ENCODE measurements around the gene TAMALIN. TPM values are rescaled to one million over a fixed set of nuclear protein-coding genes. Genes with fewer than 3 reads are reported as not detected.
A peak's percentile ranks its signal among the peaks of the same experiment; 100 is the strongest.

TAMALIN gene
- total and polyA plus RNA-seq, 4 donors, result 7.1 to 129 (median 39.0) TPM

DNA sequence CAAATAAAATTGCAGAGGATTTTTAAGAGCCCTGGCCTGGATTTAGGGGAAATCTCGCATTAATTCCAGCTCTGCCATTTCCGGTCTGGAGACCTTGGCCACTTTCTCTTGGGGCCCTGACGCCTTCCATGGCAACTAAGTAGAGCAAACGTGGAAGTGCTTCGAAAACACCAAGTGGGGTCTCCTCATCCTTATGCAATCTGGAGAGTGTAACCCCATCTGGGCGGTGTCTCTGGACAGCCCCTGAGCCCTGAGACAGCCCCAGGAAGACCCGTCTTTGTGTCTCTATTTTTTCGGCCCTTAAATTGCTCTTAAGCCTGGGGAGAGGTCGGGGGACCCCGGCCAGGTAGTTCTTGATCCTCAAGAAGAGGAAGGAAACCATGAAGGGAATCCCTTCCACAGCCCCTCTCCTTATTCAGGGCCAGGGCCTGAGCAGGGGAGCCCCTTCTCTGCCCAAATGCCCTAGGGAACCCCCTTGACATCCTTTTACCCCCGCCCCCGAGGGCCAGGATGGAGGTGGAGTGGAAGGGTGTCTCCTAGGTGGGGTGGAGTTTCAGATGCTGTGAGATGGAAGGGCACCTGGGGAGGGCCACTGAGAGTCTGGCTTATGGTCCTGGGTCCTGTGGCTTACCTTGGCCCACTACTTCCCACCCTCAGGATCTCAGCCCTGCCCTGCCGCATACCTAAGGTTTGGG is 26.8 kb downstream of the TAMALIN start:
- Histone ChIP-seq H3K4me3 (ENCODE audit: low read length in 2 of 2) (peak overlapping the region in 1 of 2 donors; percentile 12), H3K27ac (ENCODE audit: low read depth in 1 of 2, low read length in 2 of 2) (peak overlapping the region; percentile 80 to 89), H3K9me3 (ENCODE audit: control insufficient read depth, low read length) (no peaks in the 10 kb centered on the region), H3K4me1 (ENCODE audit: control insufficient read depth in 1 of 2, insufficient read depth in 2 of 2, low read length in 2 of 2) (peaks cover 0 to 4% of the 10 kb centered on the region in 2 donors), H3K27me3 (ENCODE audit: control insufficient read depth in 1 of 2, insufficient read depth in 2 of 2, low read length in 1 of 2) (no peaks in the 10 kb centered on the region), H3K36me3 (ENCODE audit: control insufficient read depth in 1 of 2, insufficient read depth in 2 of 2, low read length in 1 of 2) (no peaks in the 10 kb centered on the region)
- ATAC-seq (ENCODE audit: low FRiP score), result peak; percentile 2
- peak in 1 of 2 donors; percentile 73 for DNase-seq
- intact Hi-C loops (cut with DNase I), result loop anchor here (2.0 kb wide), 2 partner anchors 17 to 37 kb away; partner anchors contain the start of gene NR4A1 (in 1 of the 2)
- WGBS, 2 donors, result 69 to 70% methylated on average over 13 of the region's 13 CpGs

- intact Hi-C loops (cut with DNase I), result no loop called here
- WGBS, 2 donors, result 65 to 67% methylated on average over 4 of the region's 4 CpGs
- peaks cover 0 to 4% of the 10 kb centered on the region in 2 donors for H3K4me1 ChIP-seq (ENCODE audit: control insufficient read depth in 1 of 2, insufficient read depth in 2 of 2, low read length in 2 of 2)
- ATAC-seq (ENCODE audit: low FRiP score), result no peak
- no peak overlapping the region for H3K4me3 ChIP-seq (ENCODE audit: low read length in 2 of 2)
- H3K9me3 ChIP-seq (ENCODE audit: control insufficient read depth, low read length), result no peaks in the 10 kb centered on the region
- no peak for DNase-seq
- H3K36me3 ChIP-seq (ENCODE audit: control insufficient read depth in 1 of 2, insufficient read depth in 2 of 2, low read length in 1 of 2), result no peaks in the 10 kb centered on the region
- no peaks in the 10 kb centered on the region for H3K27me3 ChIP-seq (ENCODE audit: control insufficient read depth in 1 of 2, insufficient read depth in 2 of 2, low read length in 1 of 2)
- H3K27ac ChIP-seq (ENCODE audit: low read depth in 1 of 2, low read length in 2 of 2), result no peak overlapping the region
Observed at GRCh38 chr12:52035190-52035589, 28.4 kb downstream of the TAMALIN start.

DNA sequence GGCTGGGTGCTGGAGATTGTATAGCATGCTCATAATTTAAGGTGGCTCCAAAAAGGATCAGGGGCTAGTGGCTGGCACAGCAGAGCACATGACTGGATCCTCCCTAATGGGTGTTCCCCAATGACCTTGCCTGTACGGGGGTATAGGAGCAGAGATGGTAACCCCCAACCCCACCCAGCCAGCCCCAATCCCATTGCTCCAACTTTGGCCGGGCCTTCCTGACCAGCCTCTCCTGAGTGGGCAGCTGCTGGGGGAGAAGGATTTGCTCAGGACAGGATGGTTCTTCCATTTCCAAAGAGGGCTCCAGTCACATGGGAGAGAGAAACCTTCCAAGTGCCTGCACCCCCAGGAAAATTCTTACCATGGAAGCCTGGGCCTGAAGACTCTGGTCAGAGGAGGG is 29.2 kb downstream of the TAMALIN start:
- ATAC-seq (ENCODE audit: low FRiP score), result no peak
- 59 to 74% methylated on average over 2 of the region's 2 CpGs for WGBS, 2 donors
- Histone ChIP-seq H3K27me3 (ENCODE audit: control insufficient read depth in 1 of 2, insufficient read depth in 2 of 2, low read length in 1 of 2) (no peaks in the 10 kb centered on the region), H3K27ac (ENCODE audit: low read depth in 1 of 2, low read length in 2 of 2) (peak overlapping the region; percentile 20 to 30), H3K4me1 (ENCODE audit: control insufficient read depth in 1 of 2, insufficient read depth in 2 of 2, low read length in 2 of 2) (peaks cover 0 to 4% of the 10 kb centered on the region in 2 donors), H3K9me3 (ENCODE audit: control insufficient read depth, low read length) (no peaks in the 10 kb centered on the region), H3K36me3 (ENCODE audit: control insufficient read depth in 1 of 2, insufficient read depth in 2 of 2, low read length in 1 of 2) (no peaks in the 10 kb centered on the region), H3K4me3 (ENCODE audit: low read length in 2 of 2) (no peak overlapping the region)
- peak in 1 of 2 donors; percentile 49 for DNase-seq
- intact Hi-C loops (cut with DNase I), result no loop called here

DNA sequence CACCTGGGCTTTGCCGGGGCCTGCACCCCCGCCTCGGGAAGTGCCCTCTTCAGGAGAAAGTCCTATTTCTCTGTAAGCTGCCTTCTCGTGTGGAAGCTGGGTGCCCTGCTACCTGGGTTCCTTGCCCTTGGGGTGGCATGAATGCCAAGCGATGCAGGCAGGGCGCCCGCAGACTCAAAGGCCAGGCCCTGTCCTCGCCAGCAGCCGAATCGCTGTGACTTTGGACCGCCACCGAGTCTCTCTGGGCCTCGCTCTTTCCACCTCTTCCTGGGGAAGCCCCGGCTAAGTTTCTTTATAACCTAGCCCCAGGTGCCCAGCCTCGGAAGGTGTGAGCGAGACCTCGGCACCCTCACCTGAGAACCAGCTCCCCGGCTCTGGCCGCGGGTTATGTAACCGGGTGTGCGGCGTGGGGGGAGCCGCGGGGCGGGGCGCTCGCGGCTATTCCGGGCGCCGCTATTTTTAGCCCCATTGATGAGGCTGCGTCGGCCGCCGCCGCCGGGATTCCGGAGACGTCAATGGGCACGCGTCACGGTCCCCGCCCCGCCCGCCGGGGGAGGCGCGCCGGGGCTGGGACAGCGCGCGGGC is 29.9 kb downstream of the TAMALIN start:
- 6 to 7% methylated on average over 51 to 53 of the region's 53 CpGs for WGBS, 2 donors
- ATAC-seq (ENCODE audit: low FRiP score) (peak; percentile 73), DNase-seq (peak; percentile 92 to 97)
- Histone ChIP-seq H3K27me3 (ENCODE audit: control insufficient read depth in 1 of 2, insufficient read depth in 2 of 2, low read length in 1 of 2) (no peaks in the 10 kb centered on the region), H3K9me3 (ENCODE audit: control insufficient read depth, low read length) (no peaks in the 10 kb centered on the region), H3K36me3 (ENCODE audit: control insufficient read depth in 1 of 2, insufficient read depth in 2 of 2, low read length in 1 of 2) (no peaks in the 10 kb centered on the region), H3K4me3 (ENCODE audit: low read length in 2 of 2) (peak overlapping the region; percentile 51 to 87), H3K27ac (ENCODE audit: low read depth in 1 of 2, low read length in 2 of 2) (peak overlapping the region in 1 of 2 donors; percentile 74), H3K4me1 (ENCODE audit: control insufficient read depth in 1 of 2, insufficient read depth in 2 of 2, low read length in 2 of 2) (peaks cover 0 to 4% of the 10 kb centered on the region in 2 donors)
- intact Hi-C loops (cut with DNase I), result no loop called here

- H3K27me3 ChIP-seq (ENCODE audit: control insufficient read depth in 1 of 2, insufficient read depth in 2 of 2, low read length in 1 of 2), result no peaks in the 10 kb centered on the region
- no peaks in the 10 kb centered on the region for H3K36me3 ChIP-seq (ENCODE audit: control insufficient read depth in 1 of 2, insufficient read depth in 2 of 2, low read length in 1 of 2)
- intact Hi-C loops (cut with DNase I), result no loop called here
- peak overlapping the region; percentile 51 to 87 for H3K4me3 ChIP-seq (ENCODE audit: low read length in 2 of 2)
- ATAC-seq (ENCODE audit: low FRiP score), result peak; percentile 51
- peak; percentile 85 to 92 for DNase-seq
- 1% methylated on average over 44 to 59 of the region's 59 CpGs for WGBS, 2 donors
- no peaks in the 10 kb centered on the region for H3K4me1 ChIP-seq (ENCODE audit: control insufficient read depth in 1 of 2, insufficient read depth in 2 of 2, low read length in 2 of 2)
- peak overlapping the region; percentile 91 to 99 for H3K27ac ChIP-seq (ENCODE audit: low read depth in 1 of 2, low read length in 2 of 2)
- H3K9me3 ChIP-seq (ENCODE audit: control insufficient read depth, low read length), result no peaks in the 10 kb centered on the region
Observed at GRCh38 chr12:52037248-52037861, 30.6 kb downstream of the TAMALIN start.

DNA sequence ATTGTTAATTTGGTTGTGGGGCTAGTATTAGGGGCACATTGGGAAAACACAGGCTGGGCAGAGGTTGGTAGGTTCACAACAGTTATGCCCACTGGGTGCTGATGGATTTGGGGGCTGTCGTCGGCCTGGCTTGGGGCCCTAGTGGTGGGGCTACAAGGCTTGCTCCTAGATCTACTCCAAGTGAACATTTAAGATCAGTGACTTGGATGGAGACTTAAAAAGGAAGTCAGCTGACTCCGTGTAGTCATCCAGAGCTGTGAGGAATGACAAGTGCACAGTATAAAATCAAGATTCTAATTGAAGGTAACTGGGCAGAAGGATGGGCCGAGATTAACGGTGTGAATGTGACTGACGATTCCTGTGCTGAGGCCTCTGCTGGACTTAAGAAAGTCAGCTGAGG is 31.7 kb downstream of the TAMALIN start:
- no peaks in the 10 kb centered on the region for H3K9me3 ChIP-seq (ENCODE audit: control insufficient read depth, low read length)
- no peaks in the 10 kb centered on the region for H3K4me1 ChIP-seq (ENCODE audit: control insufficient read depth in 1 of 2, insufficient read depth in 2 of 2, low read length in 2 of 2)
- H3K27me3 ChIP-seq (ENCODE audit: control insufficient read depth in 1 of 2, insufficient read depth in 2 of 2, low read length in 1 of 2), result no peaks in the 10 kb centered on the region
- 38 to 39% methylated on average over 6 of the region's 6 CpGs for WGBS, 2 donors
- H3K4me3 ChIP-seq (ENCODE audit: low read length in 2 of 2), result no peak overlapping the region
- H3K36me3 ChIP-seq (ENCODE audit: control insufficient read depth in 1 of 2, insufficient read depth in 2 of 2, low read length in 1 of 2), result no peaks in the 10 kb centered on the region
- peak in 1 of 2 donors; percentile 71 for DNase-seq
- H3K27ac ChIP-seq (ENCODE audit: low read depth in 1 of 2, low read length in 2 of 2), result peak overlapping the region in 1 of 2 donors; percentile 73
- intact Hi-C loops (cut with DNase I), result no loop called here
- ATAC-seq (ENCODE audit: low FRiP score), result no peak

DNA sequence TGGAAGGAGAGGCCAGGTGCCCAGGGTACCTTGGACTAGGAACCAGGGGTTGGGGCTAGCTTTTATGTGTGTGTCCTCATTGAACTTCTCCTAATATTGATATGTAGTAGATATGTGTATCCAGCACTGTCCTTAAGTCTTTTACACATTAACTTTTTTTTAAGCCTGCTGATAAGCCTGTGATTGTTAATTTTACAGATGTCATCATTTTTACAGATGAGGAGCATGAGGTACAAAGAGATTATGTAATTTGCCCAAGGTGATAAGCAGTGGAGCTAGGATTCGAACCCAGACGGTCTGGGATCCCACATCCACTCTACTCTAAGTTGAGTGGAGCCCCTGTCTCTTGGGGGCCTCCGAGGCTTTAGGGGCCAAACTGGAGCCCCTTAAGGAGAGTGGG is 34.3 kb downstream of the TAMALIN start:
- Histone ChIP-seq H3K4me3 (ENCODE audit: low read length in 2 of 2) (no peak overlapping the region), H3K27ac (ENCODE audit: low read depth in 1 of 2, low read length in 2 of 2) (peak overlapping the region in 1 of 2 donors; percentile 97), H3K36me3 (ENCODE audit: control insufficient read depth in 1 of 2, insufficient read depth in 2 of 2, low read length in 1 of 2) (no peaks in the 10 kb centered on the region), H3K27me3 (ENCODE audit: control insufficient read depth in 1 of 2, insufficient read depth in 2 of 2, low read length in 1 of 2) (no peaks in the 10 kb centered on the region), H3K9me3 (ENCODE audit: control insufficient read depth, low read length) (no peaks in the 10 kb centered on the region), H3K4me1 (ENCODE audit: control insufficient read depth in 1 of 2, insufficient read depth in 2 of 2, low read length in 2 of 2) (no peaks in the 10 kb centered on the region)
- intact Hi-C loops (cut with DNase I), result no loop called here
- DNase-seq, result no peak
- ATAC-seq (ENCODE audit: low FRiP score), result no peak
- 81% methylated on average over 3 of the region's 3 CpGs for WGBS, 2 donors

GRCh38 chr12:52041695-52042123 is 35.0 kb downstream of the TAMALIN start:
- H3K27me3 ChIP-seq (ENCODE audit: control insufficient read depth in 1 of 2, insufficient read depth in 2 of 2, low read length in 1 of 2), result no peaks in the 10 kb centered on the region
- intact Hi-C loops (cut with DNase I), result no loop called here
- H3K9me3 ChIP-seq (ENCODE audit: control insufficient read depth, low read length), result no peaks in the 10 kb centered on the region
- H3K4me3 ChIP-seq (ENCODE audit: low read length in 2 of 2), result no peak overlapping the region
- H3K36me3 ChIP-seq (ENCODE audit: control insufficient read depth in 1 of 2, insufficient read depth in 2 of 2, low read length in 1 of 2), result no peaks in the 10 kb centered on the region
- ATAC-seq (ENCODE audit: low FRiP score) (no peak), DNase-seq (peak; percentile 67 to 86)
- peak overlapping the region in 1 of 2 donors; percentile 97 for H3K27ac ChIP-seq (ENCODE audit: low read depth in 1 of 2, low read length in 2 of 2)
- WGBS, 2 donors, result 46 to 48% methylated on average over 6 of the region's 6 CpGs
- H3K4me1 ChIP-seq (ENCODE audit: control insufficient read depth in 1 of 2, insufficient read depth in 2 of 2, low read length in 2 of 2), result no peaks in the 10 kb centered on the region
